ENCODE results near the gene ANKRD52. TPM values are rescaled to one million over a fixed set of nuclear protein-coding genes. Genes with fewer than 3 reads are reported as not detected.
"Not testable (repeated sequence)": the region's sequence is repeated elsewhere in the genome, so short reads cannot be mapped to it uniquely, and the experiment has no call there.

ANKRD52 gene
- polyA plus RNA-seq, 1 experiment = 26.8 TPM

DNA sequence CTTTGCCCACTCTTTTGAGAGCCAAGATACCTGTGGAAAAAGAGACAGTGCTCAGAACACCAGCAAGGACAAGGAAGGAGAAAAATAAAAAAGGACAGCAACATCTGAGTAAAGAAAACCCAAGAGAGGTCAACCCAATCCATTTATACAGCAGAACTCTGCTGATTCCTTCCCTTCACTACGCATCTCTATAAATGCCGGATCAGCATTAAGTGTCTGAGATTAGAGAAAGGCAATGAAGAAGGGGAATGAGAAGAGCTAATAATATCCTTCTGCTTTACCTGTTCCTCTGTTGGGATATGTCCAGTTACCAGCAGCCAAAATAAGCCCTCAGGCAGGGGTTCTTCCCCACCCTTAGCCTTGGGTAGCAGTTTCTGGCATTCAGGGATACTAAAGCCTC is 24.4 kb upstream of the ANKRD52 start:
- ChIA-PET CTCF (no interaction called here), POLR2A (no interaction called here)
- no peak overlapping the region for H3K4me3 ChIP-seq (ENCODE audit: low read depth, low read length)
- H3K27me3 ChIP-seq (ENCODE audit: control insufficient read depth, insufficient read depth, low read length) = no peaks in the 10 kb centered on the region
- peaks cover 11% of the 10 kb centered on the region for H3K36me3 ChIP-seq (ENCODE audit: control insufficient read depth, insufficient read depth, low read length)
- TF ChIP-seq CTCF (IDR thresholded peaks at IDR 0.05; ENCODE audit: insufficient read depth, low read depth, low read length) = no peak
- DNase-seq (ENCODE audit: low read depth) = no peak

GRCh38 chr12:56282030-56282429 is 23.8 kb upstream of the ANKRD52 start:
- no peaks in the 10 kb centered on the region for H3K27me3 ChIP-seq (ENCODE audit: control insufficient read depth, insufficient read depth, low read length)
- no peak for DNase-seq (ENCODE audit: low read depth)
- no peak overlapping the region for H3K4me3 ChIP-seq (ENCODE audit: low read depth, low read length)
- peaks cover 11% of the 10 kb centered on the region for H3K36me3 ChIP-seq (ENCODE audit: control insufficient read depth, insufficient read depth, low read length)
- ChIA-PET POLR2A (no interaction called here), CTCF (no interaction called here)
- no peak for TF ChIP-seq CTCF (IDR thresholded peaks at IDR 0.05; ENCODE audit: insufficient read depth, low read depth, low read length)

DNA sequence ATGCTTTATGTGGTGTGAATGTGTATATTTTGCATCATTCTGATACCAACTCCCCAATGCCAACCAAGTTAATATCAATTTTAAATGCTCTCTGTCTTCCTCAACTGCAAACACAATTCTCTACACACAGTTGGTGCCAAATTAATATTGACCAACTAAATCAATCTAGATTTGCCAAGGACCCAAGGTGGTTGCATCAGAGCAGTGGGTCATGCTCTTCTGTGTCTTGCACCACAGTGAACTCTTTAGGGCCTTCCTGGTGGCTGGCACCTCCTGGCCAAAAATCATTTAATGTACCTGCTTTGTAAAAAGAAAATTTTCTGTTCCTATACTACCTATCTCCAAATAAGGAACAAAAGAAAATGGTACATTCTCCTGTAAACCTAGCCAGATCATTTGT is 22.7 kb upstream of the ANKRD52 start:
- no peak for TF ChIP-seq CTCF (IDR thresholded peaks at IDR 0.05; ENCODE audit: insufficient read depth, low read depth, low read length)
- H3K4me3 ChIP-seq (ENCODE audit: low read depth, low read length) = no peak overlapping the region
- POLR2A ChIA-PET = no interaction called here
- peaks cover 9% of the 10 kb centered on the region for H3K36me3 ChIP-seq (ENCODE audit: control insufficient read depth, insufficient read depth, low read length)
- H3K27me3 ChIP-seq (ENCODE audit: control insufficient read depth, insufficient read depth, low read length) = no peaks in the 10 kb centered on the region
- CTCF ChIA-PET = interaction anchor here (1.0 kb wide), 1 partner anchor 22 kb away, joined by 3 read pairs; no protein-coding TSS in a partner anchor
- no peak for DNase-seq (ENCODE audit: low read depth)

DNA sequence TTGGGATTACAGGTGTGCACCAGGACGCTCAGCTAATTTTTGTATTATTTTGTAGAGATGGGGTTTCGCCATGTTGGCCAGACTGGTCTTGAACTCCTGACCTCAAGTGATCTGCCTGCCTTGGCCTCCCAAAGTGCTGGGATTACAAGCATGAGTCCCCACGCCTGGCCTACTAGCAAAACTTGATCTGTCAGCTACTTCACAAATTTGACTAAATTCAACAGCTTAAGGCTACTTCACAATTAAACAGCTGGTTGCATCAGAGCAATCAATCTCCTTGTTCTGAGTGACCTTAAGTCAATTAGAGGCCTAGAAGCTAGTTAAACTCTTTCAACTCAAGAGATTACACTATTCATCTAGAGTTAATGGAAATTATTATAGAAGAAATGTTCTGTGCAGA is 20.7 kb upstream of the ANKRD52 start:
- Histone ChIP-seq H3K27me3 (ENCODE audit: control insufficient read depth, insufficient read depth, low read length) (no peaks in the 10 kb centered on the region), H3K4me3 (ENCODE audit: low read depth, low read length) (no peak overlapping the region), H3K36me3 (ENCODE audit: control insufficient read depth, insufficient read depth, low read length) (peaks cover 12% of the 10 kb centered on the region)
- POLR2A ChIA-PET = no interaction called here
- no peak for DNase-seq (ENCODE audit: low read depth)
- CTCF ChIA-PET = interaction anchor here (1.0 to 1.1 kb wide), 3 partner anchors 8 to 89 kb away, joined by 3 read pairs; partner anchors contain the start of gene SMARCC2
- no peak for TF ChIP-seq CTCF (IDR thresholded peaks at IDR 0.05; ENCODE audit: insufficient read depth, low read depth, low read length)

GRCh38 chr12:56274299-56274698 is 16.1 kb upstream of the ANKRD52 start:
- CTCF ChIA-PET = interaction anchor here (0.8 kb wide), 1 partner anchor 52 kb away, joined by 3 read pairs; no protein-coding TSS in a partner anchor
- Histone ChIP-seq H3K36me3 (ENCODE audit: control insufficient read depth, insufficient read depth, low read length) (peaks cover 12% of the 10 kb centered on the region), H3K27me3 (ENCODE audit: control insufficient read depth, insufficient read depth, low read length) (no peaks in the 10 kb centered on the region), H3K4me3 (ENCODE audit: low read depth, low read length) (no peak overlapping the region)
- DNase-seq (ENCODE audit: low read depth) = no peak
- no peak for TF ChIP-seq CTCF (IDR thresholded peaks at IDR 0.05; ENCODE audit: insufficient read depth, low read depth, low read length)
- POLR2A ChIA-PET = no interaction called here

GRCh38 chr12:56272468-56272867 is 14.3 kb upstream of the ANKRD52 start:
- CTCF ChIA-PET = interaction anchor here (0.9 to 1.7 kb wide), 2 partner anchors 14 to 80 kb away, joined by 3 to 6 read pairs; partner anchors contain the start of gene ANKRD52
- H3K4me3 ChIP-seq (ENCODE audit: low read depth, low read length); POLR2A ChIA-PET; DNase-seq (ENCODE audit: low read depth); H3K27me3 ChIP-seq (ENCODE audit: control insufficient read depth, insufficient read depth, low read length): not testable (repeated sequence)
- H3K36me3 ChIP-seq (ENCODE audit: control insufficient read depth, insufficient read depth, low read length) = peaks cover 11% of the 10 kb centered on the region

Measured in BJ (cell line).